HG03097 (cell line): ENCODE measurements around the gene SBNO2.

Experiments used
- ATAC-seq: cut with Tn5 transposase; IDR thresholded peaks from one replicate; pipeline ENCODE4 v1.9.1; 2021; ENCODE audit not compliant: unreplicated experiment, low FRiP score

Gene SBNO2

DNA sequence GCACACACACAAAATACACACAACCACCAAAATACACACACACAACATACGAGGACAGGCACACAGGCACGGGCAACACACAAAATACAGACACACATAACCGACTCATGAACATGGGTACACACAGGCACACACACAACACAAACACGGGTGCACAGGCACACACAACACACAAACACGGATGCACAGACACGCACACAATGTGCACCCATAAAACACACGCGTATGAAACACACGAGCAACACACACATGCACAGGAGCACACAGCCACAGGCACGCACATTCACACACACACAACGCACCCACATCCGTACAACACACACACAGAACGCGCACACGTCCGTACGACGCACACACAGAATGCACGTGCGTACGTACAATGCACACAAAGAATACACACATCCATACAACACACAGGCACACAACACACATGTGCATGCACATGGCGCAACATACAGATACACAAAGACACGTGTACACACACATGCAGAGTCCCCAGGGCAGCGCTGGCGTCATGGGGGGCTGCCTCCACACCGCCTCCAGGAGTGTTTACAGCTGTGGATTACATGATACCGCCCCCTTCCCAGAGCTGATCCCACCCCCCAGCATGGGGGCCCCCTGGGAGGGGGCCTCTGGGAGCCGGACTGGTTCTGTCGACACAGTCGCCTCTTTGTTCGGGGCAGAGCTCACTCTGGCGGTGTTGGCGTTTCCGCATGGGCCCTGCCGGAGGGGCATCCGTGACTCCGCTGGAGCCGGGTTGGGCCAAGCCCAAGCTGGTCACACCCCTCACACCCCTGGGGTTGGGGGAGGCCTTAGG, 2.9 kb downstream of the SBNO2 start:
- ATAC-seq = no peak

DNA sequence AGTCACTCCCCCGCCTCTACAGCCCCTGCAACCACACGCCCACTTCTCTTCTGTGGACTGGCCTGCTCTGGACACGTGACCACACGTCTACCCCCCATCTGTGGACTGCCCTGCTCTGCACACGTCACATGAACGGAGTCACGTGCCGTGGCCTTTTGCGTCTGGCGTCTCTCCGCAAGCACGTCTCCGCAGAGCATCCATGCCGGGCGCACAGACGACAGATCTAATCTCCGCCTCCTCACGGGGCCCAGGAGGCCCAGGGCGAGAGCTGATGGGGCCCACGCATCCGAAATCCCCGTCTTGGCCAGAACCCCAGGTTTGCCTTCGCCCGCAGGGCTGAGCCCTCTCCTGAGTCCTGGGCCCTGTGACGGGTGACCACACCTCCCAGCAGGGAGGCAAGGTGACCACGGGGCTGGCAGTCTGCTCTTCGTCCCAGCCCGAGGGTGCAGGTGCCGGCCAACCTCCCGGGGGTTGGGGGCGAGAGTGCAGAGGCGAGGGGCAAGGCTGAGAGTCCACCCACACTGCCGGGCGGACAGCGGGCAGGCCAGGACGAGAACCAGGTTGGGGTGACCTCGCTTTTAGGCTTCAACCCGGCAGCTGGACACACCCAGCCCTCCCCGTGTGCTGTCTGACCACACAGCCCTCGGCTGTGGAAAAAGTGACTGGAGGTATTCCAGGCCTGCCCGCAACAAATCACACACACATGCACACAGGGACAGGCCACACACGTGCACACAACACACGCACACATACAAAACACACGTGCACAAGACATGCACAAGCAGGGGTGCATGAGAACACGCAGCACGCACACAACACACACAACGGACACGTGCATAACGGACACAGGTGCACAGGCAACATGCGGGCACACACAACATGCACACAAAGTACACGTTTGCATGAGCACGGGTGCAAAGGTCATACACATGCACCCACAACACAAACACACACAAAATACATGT, 3.9 kb downstream of the SBNO2 start:
- ATAC-seq = no peak

DNA sequence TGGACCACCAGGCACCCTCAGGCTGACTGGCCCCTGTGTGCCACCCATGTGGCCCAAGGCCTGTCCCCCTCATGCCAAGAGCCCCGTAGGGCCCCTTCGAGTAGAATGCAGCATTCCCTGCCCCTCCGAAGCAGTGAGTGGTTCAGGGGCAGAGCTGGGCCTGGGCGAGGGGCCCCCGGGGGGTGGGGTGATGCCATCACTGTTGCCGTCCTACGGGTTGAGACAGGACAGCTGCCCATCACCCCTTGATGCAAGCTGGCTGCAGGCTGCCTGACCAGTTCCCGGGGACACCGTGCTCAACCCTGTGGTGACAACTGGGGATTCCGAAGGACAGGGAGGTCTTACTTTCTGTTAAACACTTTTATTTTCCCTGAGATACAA, 4.7 kb downstream of the SBNO2 start:
- ATAC-seq = no peak

DNA sequence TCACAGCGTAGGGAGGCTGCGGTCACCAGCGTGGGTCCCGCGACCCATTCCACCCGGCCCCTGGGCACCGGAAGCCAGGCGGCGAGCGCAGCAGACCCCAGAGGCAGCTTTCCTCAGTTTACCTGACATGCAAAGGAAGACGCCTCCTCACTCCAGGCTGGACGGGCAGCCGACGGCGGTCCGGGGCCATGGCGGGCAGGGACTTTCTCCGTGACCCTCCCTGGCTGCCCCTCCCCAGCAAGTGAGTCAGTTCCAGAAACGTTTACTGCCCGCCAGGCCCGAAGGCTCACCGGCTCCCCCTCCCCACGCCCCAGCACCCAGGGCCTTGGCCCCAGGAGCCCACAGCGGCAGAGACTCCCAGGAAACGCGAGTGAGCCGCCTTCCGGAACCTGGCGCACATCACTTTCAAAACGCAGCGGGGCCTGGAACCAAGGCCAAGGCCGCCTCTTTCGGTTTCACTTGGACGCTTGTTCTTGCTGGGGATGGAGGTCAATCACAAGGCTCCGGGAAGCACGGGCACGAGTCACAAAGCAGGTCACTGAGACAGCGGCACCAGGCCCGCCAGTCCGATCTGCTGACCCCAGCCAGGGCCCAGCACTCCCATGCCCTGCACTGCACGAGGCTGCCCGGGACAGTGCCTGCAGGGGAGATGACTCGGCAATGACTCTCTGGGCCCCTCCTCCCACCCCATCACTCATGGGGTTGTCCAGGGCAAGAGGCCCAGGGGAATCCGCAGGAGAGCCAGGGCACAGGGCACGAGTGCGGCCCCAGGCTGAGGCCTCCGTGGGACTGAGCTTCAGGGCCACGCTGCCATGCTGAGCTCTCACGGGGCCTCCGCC, 5.3 kb downstream of the SBNO2 start:
- ATAC-seq = no peak

- ATAC-seq = no peak
Measured at GRCh38 chr19:1167687-1168571, 6.1 kb downstream of the SBNO2 start.

- ATAC-seq = no peak
Measured at GRCh38 chr19:1166872-1167573, 7.0 kb downstream of the SBNO2 start.

- no peak for ATAC-seq
Measured at GRCh38 chr19:1164684-1165531, 9.2 kb downstream of the SBNO2 start.

DNA sequence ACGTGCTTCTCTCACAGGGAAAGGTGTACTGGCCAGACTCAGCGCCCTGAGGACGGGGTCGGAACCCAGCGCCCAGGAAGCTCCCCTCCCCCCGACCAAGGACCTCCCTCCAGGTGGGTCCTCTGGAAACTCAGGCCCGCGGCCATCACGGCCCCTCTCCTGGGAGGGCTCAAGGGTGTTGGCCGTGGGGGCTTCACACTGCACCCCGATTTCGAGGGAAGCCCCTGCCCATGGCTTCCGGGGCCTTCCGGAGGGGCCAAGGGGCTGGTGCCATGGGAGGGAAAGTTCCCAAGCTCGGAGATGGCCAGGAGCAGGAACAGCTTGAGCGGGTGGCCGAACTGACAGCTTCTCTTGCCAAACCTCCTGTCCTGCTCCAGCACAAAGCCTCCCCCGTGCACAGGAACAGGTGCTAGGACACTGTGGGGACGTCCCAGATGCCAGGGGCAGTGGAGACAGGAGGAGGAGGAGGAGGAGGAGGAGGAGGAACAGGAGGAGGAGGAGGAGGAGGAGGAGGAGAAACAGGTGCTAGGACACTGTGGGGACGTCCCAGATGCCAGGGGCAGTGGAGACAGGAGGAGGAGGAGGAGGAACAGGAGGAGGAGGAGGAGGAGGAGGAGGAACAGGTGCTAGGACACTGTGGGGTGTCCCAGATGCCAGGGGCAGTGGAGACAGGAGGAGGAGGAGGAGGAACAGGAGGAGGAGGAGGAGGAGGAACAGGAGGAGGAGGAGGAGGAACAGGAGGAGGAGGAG, 10.0 kb downstream of the SBNO2 start:
- ATAC-seq = no peak

DNA sequence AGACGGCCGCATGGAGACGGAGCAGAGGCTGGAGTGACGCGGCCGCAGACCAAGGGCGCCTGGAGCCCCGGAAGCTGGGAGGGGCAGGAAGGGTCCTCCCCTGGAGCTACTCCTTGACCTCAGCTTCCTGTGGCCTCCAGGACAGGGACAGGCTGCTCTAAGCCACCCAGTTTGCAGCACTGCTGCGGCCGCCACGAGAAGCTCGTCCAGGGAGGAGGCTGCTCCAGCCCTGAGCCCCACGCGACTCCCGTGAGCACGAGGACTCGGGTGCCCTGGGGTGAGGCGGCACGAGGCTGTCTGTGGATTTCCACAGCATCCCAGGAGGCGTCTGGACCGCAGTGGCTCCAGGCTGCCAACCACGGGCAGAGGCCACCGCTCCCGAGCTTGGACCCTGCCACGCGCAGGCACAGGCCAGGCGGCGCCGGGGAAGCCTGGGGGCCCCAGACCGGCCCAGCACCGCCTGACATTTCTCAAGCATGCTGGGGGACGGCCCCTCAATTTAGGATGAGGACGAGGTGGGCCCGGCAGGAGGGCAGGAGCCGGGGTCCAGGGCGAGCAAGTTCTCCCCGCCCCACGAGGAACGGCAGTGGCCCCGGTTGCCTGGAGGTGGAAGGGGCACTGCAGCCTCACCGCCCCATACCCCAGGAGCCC, 10.7 kb downstream of the SBNO2 start:
- ATAC-seq = no peak

GRCh38 chr19:1162404-1163282, 11.4 kb downstream of the SBNO2 start:
- no peak for ATAC-seq

DNA sequence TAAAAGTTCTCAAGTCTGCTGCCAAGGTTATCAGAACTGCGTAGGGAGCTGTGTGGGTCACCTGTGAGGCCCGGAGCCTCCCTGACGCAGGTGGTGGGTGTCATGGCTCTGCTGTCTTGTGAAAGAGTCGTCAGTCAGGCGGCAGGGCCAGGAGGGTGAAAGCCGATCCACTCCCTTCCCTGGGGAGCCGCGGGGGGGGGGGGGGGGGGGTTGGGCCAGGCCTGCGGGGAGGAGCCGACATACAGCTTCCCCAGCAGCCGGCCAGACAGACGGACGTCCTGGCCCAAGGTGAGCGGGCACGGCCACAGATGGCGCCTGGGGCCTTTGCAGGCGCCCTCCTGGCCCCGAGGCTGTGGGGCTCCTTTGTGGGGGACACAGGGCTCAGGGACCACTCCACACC, 12.4 kb downstream of the SBNO2 start:
- no peak for ATAC-seq

- ATAC-seq = no peak
Measured at GRCh38 chr19:1159864-1160595, 14.0 kb downstream of the SBNO2 start.

DNA sequence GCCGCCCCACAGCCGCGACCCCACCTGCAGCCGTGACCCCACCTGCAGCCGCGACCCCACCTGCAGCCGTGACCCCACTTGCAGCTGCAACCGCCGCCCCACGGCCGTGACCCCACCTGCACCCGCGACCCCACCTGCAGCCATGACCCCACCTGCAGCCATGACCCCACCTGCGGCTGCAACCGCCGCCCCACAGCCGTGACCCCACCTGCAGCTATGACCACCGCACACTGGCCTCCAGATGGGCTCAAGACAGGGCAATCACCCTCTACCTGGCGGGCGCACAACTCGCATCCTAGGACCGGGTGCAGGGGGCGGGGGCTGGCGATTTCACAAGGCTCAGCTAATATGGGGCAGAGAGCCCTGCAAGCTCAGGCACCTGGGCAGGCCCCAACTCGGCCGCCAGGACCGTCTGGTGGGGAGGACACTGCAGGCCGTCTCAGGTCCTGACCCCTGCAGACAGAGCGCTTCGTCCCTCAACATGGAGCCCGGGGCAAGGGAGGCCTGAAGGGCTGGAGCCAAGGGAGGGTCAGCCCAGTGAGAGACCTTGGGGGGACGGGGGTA, 15.1 kb downstream of the SBNO2 start:
- no peak for ATAC-seq

GRCh38 chr19:1157931-1158884, 15.9 kb downstream of the SBNO2 start:
- ATAC-seq = no peak
